Tibial nerve (tissue), 4 donors: ENCODE results near the gene OLFM3.

Experiments used
- CTCF ChIP-seq, 5 experiments: fragments of 200-600 bp in 3 of 5; fragments of 450-650 bp in 2 of 5; sonication (generic) in 3 of 5; IDR thresholded peaks; one replicate each; pipeline ENCODE4 v1.5.1; 2016 to 2019; ENCODE audit warnings: antibody characterized with exemption in 5 of 5, mild to moderate bottlenecking in 3 of 5, moderate library complexity in 2 of 5
- EP300 ChIP-seq, 2 donors: sonication (generic); formaldehyde crosslinking; IDR thresholded peaks; one replicate each; pipeline ENCODE4 v1.6.1; 2017; ENCODE audit warnings: antibody characterized with exemption in 2 of 2, mild to moderate bottlenecking in 1 of 2
- POLR2A ChIP-seq, 2 donors: fragments of 450-650 bp; IDR thresholded peaks; one replicate each; pipeline ENCODE4 v1.6.1; 2017; ENCODE audit warnings: antibody characterized with exemption in 2 of 2, mild to moderate bottlenecking in 2 of 2, moderate library complexity in 2 of 2

- TF ChIP-seq CTCF (IDR thresholded peaks at IDR 0.05), result no peak
- TF ChIP-seq EP300 (IDR thresholded peaks at IDR 0.05), result no peak
- TF ChIP-seq POLR2A (IDR thresholded peaks at IDR 0.05), result no peak
Observed at GRCh38 chr1:101992821-101993575, 3.7 kb downstream of the OLFM3 start.
